HEK293 (cell line): ENCODE data around the gene RNF39.

Source experiments
- GLIS1 ChIP-seq: fragments of 450-650 bp; formaldehyde crosslinking; IDR thresholded peaks from 2 replicates; pipeline ENCODE4 v1.5.1; 2016; ENCODE audit warnings: missing biosample characterization, missing genetic modification characterization
- KLF10 ChIP-seq: fragments of 450-650 bp; IDR thresholded peaks from 2 replicates; pipeline ENCODE4 v1.5.1; 2018; ENCODE audit warnings: missing biosample characterization, mild to moderate bottlenecking, missing genetic modification characterization
- KLF8 ChIP-seq: fragments of 450-650 bp; formaldehyde crosslinking; IDR thresholded peaks from 2 replicates; pipeline ENCODE4 v1.5.1; 2016; ENCODE audit warnings: missing biosample characterization, missing genetic modification characterization
- OSR2 ChIP-seq: fragments of 450-650 bp; formaldehyde crosslinking; IDR thresholded peaks from 2 replicates; pipeline ENCODE4 v1.5.1; 2016; ENCODE audit warnings: missing biosample characterization, missing genetic modification characterization
- SP2 ChIP-seq: fragments of 450-650 bp; formaldehyde crosslinking; IDR thresholded peaks from 2 replicates; pipeline ENCODE4 v1.5.1; 2016; ENCODE audit warnings: missing biosample characterization, missing genetic modification characterization
- SP3 ChIP-seq: fragments of 450-650 bp; formaldehyde crosslinking; IDR thresholded peaks from 2 replicates; pipeline ENCODE4 v1.5.1; 2016; ENCODE audit warnings: missing biosample characterization, missing genetic modification characterization
- ZBTB20 ChIP-seq: fragments of 450-650 bp; formaldehyde crosslinking; IDR thresholded peaks from 2 replicates; pipeline ENCODE4 v1.5.1; 2016; ENCODE audit warnings: missing biosample characterization, missing genetic modification characterization
- ZBTB8A ChIP-seq: fragments of 450-650 bp; formaldehyde crosslinking; IDR thresholded peaks from 2 replicates; pipeline ENCODE4 v1.5.1; 2016; ENCODE audit warnings: missing biosample characterization, missing genetic modification characterization
- ZFP69B ChIP-seq: fragments of 450-650 bp; formaldehyde crosslinking; IDR thresholded peaks from 2 replicates; pipeline ENCODE4 v1.5.1; 2016; ENCODE audit warnings: missing biosample characterization, missing genetic modification characterization
- ZNF175 ChIP-seq: fragments of 450-650 bp; formaldehyde crosslinking; IDR thresholded peaks from 2 replicates; pipeline ENCODE4 v1.5.1; 2016; ENCODE audit warnings: missing biosample characterization, missing genetic modification characterization
- ZNF2 ChIP-seq: fragments of 450-650 bp; formaldehyde crosslinking; IDR thresholded peaks from 2 replicates; pipeline ENCODE4 v1.5.1; 2016; ENCODE audit warnings: missing biosample characterization, missing genetic modification characterization
- ZNF23 ChIP-seq: fragments of 450-650 bp; formaldehyde crosslinking; IDR thresholded peaks from 2 replicates; pipeline ENCODE4 v1.5.1; 2016; ENCODE audit warnings: missing biosample characterization, missing genetic modification characterization, borderline replicate concordance
- ZNF239 ChIP-seq: fragments of 450-650 bp; formaldehyde crosslinking; IDR thresholded peaks from 2 replicates; pipeline ENCODE4 v1.5.1; 2016; ENCODE audit warnings: missing biosample characterization, missing genetic modification characterization
- ZNF350 ChIP-seq: fragments of 450-650 bp; formaldehyde crosslinking; IDR thresholded peaks from 2 replicates; pipeline ENCODE4 v1.5.0; 2017; ENCODE audit warnings: missing biosample characterization, mild to moderate bottlenecking, missing genetic modification characterization
- ZNF366 ChIP-seq: fragments of 450-650 bp; formaldehyde crosslinking; conservative IDR thresholded peaks from 2 replicates; pipeline ENCODE4 v1.5.1; 2016; ENCODE audit warnings: missing biosample characterization, missing genetic modification characterization
- ZNF404 ChIP-seq: fragments of 450-650 bp; formaldehyde crosslinking; IDR thresholded peaks from 2 replicates; pipeline ENCODE4 v1.5.1; 2017; ENCODE audit warnings: missing biosample characterization, missing genetic modification characterization
- ZNF514 ChIP-seq: fragments of 450-650 bp; formaldehyde crosslinking; IDR thresholded peaks from 2 replicates; pipeline ENCODE4 v1.5.1; 2016; ENCODE audit warnings: missing biosample characterization, missing genetic modification characterization
- ZNF549 ChIP-seq: fragments of 450-650 bp; IDR thresholded peaks from 2 replicates; pipeline ENCODE4 v1.5.1; 2018; ENCODE audit warnings: missing biosample characterization, missing genetic modification characterization, mild to moderate bottlenecking, inconsistent platforms, moderate library complexity
- ZNF596 ChIP-seq: fragments of 450-650 bp; IDR thresholded peaks from 2 replicates; pipeline ENCODE4 v1.5.0; 2018; ENCODE audit warnings: missing biosample characterization, mild to moderate bottlenecking, missing genetic modification characterization, moderate library complexity
- ZNF624 ChIP-seq: fragments of 450-650 bp; formaldehyde crosslinking; IDR thresholded peaks from 2 replicates; pipeline ENCODE4 v1.5.1; 2017; ENCODE audit warnings: missing biosample characterization, missing genetic modification characterization
- ZNF707 ChIP-seq: fragments of 450-650 bp; formaldehyde crosslinking; IDR thresholded peaks from 2 replicates; pipeline ENCODE4 v1.5.1; 2016; ENCODE audit warnings: missing biosample characterization, missing genetic modification characterization
- ZNF777 ChIP-seq: fragments of 450-650 bp; formaldehyde crosslinking; IDR thresholded peaks from 2 replicates; pipeline ENCODE4 v1.5.1; 2017; ENCODE audit warnings: missing biosample characterization, missing genetic modification characterization, borderline replicate concordance
- ZNF785 ChIP-seq: fragments of 450-650 bp; formaldehyde crosslinking; IDR thresholded peaks from 2 replicates; pipeline ENCODE4 v1.5.1; 2016; ENCODE audit warnings: missing biosample characterization, missing genetic modification characterization
- ZNF791 ChIP-seq: fragments of 450-650 bp; formaldehyde crosslinking; IDR thresholded peaks from 2 replicates; pipeline ENCODE4 v1.5.1; 2016; ENCODE audit warnings: missing biosample characterization, missing genetic modification characterization
- TF ChIP-seq, protein P1 (sequence below): fragments of 450-650 bp; formaldehyde crosslinking; IDR thresholded peaks from 2 replicates; pipeline ENCODE4 v1.5.1; 2016; ENCODE audit warnings: missing biosample characterization, missing genetic modification characterization
- TF ChIP-seq, protein P2 (sequence below): fragments of 450-650 bp; formaldehyde crosslinking; IDR thresholded peaks from 2 replicates; pipeline ENCODE4 v1.5.1; 2016; ENCODE audit warnings: missing biosample characterization, missing genetic modification characterization
- TF ChIP-seq, protein P3 (sequence below): fragments of 450-650 bp; formaldehyde crosslinking; IDR thresholded peaks from 2 replicates; pipeline ENCODE4 v1.5.1; 2016; ENCODE audit warnings: missing biosample characterization, missing genetic modification characterization
- TF ChIP-seq, protein P4 (sequence below): fragments of 450-650 bp; formaldehyde crosslinking; IDR thresholded peaks from 2 replicates; pipeline ENCODE4 v1.5.1; 2017; ENCODE audit warnings: missing biosample characterization, missing genetic modification characterization
- TF ChIP-seq, protein P5 (sequence below): fragments of 450-650 bp; formaldehyde crosslinking; IDR thresholded peaks from 2 replicates; pipeline ENCODE4 v1.5.1; 2016; ENCODE audit warnings: missing biosample characterization, missing genetic modification characterization
- TF ChIP-seq, protein P6 (sequence below): fragments of 450-650 bp; formaldehyde crosslinking; IDR thresholded peaks from 2 replicates; pipeline ENCODE4 v1.5.0; 2017; ENCODE audit warnings: missing biosample characterization, missing genetic modification characterization, borderline replicate concordance

RNF39 gene

DNA sequence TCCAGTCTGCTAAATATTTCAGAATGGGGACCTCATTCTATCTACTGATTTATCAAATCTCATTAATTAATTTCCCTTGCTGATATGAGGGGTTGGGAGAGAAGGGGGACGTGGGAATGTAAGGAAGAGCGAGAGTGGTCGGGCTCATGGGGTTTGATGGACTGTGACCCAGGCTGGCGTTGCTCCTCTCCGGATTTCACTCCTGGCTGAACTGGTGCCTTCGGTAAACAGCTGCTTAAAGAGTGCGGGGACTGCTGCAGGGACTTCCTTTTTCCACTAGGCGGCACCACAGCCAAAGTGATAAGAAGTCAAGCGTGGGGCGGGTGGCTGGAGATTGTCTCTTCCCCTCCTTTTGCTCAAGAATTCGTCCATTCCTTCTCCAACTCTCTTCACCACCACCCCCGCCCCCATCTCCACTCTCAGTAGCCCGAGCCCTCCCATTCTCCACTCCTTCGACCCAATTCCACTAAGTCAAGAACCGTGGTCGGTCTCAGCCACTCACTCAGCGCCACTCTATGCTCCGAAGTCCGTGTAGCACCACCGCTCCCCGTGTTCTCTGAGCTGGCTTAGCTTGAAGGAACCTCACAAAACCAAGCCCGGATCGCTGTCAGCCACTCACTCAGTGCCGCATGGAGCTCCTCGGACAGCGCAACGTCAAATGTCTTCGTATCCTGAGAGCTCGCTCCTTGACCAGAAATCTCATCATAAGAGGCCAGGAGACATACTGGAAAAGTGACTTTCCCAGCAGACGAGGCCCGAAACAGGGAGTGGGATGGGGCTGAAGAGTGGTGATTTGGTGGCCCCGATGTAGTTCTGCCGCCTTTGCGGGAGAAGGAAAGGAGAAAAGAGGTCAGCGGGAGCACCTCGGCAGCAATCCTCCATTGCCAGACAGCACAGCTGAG is 27.7 kb upstream of the RNF39 start (continued):
- TF ChIP-seq, protein P1, sequence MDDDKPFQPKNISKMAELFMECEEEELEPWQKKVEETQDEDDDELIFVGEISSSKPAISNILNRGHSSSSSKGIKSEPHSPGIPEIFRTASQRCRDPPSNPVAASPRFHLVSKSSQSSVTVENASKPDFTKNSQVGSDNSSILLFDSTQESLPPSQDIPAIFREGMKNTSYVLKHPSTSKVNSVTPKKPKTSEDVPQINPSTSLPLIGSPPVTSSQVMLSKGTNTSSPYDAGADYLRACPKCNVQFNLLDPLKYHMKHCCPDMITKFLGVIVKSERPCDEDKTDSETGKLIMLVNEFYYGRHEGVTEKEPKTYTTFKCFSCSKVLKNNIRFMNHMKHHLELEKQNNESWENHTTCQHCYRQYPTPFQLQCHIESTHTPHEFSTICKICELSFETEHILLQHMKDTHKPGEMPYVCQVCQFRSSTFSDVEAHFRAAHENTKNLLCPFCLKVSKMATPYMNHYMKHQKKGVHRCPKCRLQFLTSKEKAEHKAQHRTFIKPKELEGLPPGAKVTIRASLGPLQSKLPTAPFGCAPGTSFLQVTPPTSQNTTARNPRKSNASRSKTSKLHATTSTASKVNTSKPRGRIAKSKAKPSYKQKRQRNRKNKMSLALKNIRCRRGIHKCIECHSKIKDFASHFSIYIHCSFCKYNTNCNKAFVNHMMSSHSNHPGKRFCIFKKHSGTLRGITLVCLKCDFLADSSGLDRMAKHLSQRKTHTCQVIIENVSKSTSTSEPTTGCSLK (tag by site-specific recombination), result no peak
- TF ChIP-seq ZBTB20 (tag by site-specific recombination) (no peak; the same call in 1 of the 2 replicates), ZNF549 (no peak), ZNF514 (no peak), ZNF350 (tag by site-specific recombination) (no peak), ZNF707 (tag by site-specific recombination) (no peak), ZBTB8A (tag by site-specific recombination) (no peak), ZNF624 (tag by site-specific recombination) (no peak), ZNF23 (tag by site-specific recombination) (no peak), OSR2 (tag by site-specific recombination) (no peak), GLIS1 (0 out of 2 replicates have a peak, but pooled peaks have one; percentile 9), ZNF366 (tag by site-specific recombination) (peak; percentile 79), ZNF2 (tag by site-specific recombination) (peak; percentile 27; the same call in 1 of the 2 replicates), SP3 (tag by site-specific recombination) (0 out of 2 replicates have a peak, but pooled peaks have one; percentile 18), ZNF239 (tag by site-specific recombination) (no peak), ZNF785 (tag by site-specific recombination) (no peak), ZNF175 (tag by site-specific recombination) (no peak), ZNF777 (tag by site-specific recombination) (no peak), ZNF791 (tag by site-specific recombination) (no peak), KLF10 (tag by site-specific recombination) (0 out of 2 replicates have a peak, but pooled peaks have one; percentile 16), ZNF596 (no peak), ZNF404 (tag by site-specific recombination) (no peak), KLF8 (tag by site-specific recombination) (peak; percentile 22), SP2 (tag by site-specific recombination) (0 out of 2 replicates have a peak, but pooled peaks have one; percentile 24), ZFP69B (tag by site-specific recombination) (no peak; the same call in none of the 2 replicates)
- TF ChIP-seq, protein P2, sequence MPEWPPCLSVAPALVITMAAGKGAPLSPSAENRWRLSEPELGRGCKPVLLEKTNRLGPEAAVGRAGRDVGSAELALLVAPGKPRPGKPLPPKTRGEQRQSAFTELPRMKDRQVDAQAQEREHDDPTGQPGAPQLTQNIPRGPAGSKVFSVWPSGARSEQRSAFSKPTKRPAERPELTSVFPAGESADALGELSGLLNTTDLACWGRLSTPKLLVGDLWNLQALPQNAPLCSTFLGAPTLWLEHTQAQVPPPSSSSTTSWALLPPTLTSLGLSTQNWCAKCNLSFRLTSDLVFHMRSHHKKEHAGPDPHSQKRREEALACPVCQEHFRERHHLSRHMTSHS, result no peak
- TF ChIP-seq, protein P3, sequence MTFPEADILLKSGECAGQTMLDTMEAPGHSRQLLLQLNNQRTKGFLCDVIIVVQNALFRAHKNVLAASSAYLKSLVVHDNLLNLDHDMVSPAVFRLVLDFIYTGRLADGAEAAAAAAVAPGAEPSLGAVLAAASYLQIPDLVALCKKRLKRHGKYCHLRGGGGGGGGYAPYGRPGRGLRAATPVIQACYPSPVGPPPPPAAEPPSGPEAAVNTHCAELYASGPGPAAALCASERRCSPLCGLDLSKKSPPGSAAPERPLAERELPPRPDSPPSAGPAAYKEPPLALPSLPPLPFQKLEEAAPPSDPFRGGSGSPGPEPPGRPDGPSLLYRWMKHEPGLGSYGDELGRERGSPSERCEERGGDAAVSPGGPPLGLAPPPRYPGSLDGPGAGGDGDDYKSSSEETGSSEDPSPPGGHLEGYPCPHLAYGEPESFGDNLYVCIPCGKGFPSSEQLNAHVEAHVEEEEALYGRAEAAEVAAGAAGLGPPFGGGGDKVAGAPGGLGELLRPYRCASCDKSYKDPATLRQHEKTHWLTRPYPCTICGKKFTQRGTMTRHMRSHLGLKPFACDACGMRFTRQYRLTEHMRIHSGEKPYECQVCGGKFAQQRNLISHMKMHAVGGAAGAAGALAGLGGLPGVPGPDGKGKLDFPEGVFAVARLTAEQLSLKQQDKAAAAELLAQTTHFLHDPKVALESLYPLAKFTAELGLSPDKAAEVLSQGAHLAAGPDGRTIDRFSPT (tag by site-specific recombination), result no peak
- TF ChIP-seq, protein P4, sequence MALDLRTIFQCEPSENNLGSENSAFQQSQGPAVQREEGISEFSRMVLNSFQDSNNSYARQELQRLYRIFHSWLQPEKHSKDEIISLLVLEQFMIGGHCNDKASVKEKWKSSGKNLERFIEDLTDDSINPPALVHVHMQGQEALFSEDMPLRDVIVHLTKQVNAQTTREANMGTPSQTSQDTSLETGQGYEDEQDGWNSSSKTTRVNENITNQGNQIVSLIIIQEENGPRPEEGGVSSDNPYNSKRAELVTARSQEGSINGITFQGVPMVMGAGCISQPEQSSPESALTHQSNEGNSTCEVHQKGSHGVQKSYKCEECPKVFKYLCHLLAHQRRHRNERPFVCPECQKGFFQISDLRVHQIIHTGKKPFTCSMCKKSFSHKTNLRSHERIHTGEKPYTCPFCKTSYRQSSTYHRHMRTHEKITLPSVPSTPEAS (tag by site-specific recombination), result no peak
- TF ChIP-seq, protein P5, sequence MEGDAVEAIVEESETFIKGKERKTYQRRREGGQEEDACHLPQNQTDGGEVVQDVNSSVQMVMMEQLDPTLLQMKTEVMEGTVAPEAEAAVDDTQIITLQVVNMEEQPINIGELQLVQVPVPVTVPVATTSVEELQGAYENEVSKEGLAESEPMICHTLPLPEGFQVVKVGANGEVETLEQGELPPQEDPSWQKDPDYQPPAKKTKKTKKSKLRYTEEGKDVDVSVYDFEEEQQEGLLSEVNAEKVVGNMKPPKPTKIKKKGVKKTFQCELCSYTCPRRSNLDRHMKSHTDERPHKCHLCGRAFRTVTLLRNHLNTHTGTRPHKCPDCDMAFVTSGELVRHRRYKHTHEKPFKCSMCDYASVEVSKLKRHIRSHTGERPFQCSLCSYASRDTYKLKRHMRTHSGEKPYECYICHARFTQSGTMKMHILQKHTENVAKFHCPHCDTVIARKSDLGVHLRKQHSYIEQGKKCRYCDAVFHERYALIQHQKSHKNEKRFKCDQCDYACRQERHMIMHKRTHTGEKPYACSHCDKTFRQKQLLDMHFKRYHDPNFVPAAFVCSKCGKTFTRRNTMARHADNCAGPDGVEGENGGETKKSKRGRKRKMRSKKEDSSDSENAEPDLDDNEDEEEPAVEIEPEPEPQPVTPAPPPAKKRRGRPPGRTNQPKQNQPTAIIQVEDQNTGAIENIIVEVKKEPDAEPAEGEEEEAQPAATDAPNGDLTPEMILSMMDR (tag by site-specific recombination), result peak; percentile 96
- TF ChIP-seq, protein P6, sequence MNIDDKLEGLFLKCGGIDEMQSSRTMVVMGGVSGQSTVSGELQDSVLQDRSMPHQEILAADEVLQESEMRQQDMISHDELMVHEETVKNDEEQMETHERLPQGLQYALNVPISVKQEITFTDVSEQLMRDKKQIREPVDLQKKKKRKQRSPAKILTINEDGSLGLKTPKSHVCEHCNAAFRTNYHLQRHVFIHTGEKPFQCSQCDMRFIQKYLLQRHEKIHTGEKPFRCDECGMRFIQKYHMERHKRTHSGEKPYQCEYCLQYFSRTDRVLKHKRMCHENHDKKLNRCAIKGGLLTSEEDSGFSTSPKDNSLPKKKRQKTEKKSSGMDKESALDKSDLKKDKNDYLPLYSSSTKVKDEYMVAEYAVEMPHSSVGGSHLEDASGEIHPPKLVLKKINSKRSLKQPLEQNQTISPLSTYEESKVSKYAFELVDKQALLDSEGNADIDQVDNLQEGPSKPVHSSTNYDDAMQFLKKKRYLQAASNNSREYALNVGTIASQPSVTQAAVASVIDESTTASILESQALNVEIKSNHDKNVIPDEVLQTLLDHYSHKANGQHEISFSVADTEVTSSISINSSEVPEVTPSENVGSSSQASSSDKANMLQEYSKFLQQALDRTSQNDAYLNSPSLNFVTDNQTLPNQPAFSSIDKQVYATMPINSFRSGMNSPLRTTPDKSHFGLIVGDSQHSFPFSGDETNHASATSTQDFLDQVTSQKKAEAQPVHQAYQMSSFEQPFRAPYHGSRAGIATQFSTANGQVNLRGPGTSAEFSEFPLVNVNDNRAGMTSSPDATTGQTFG (tag by site-specific recombination), result no peak
